HepG2 (cell line): ENCODE measurements around the gene SYNE3. TPM values are rescaled to one million over a fixed set of nuclear protein-coding genes. Genes with fewer than 3 reads are reported as not detected.
A peak's percentile ranks its signal among the peaks of the same experiment; 100 is the strongest.

Experiments used
- BCL6 ChIP-seq: IDR thresholded peaks from 2 replicates; pipeline ENCODE4 v1.6.1; 2016; ENCODE audit warnings: missing genetic modification reagents, missing compliant biosample characterization
- CAMTA2 ChIP-seq: sonication (generic); formaldehyde crosslinking; IDR thresholded peaks from 2 replicates; pipeline ENCODE4 v1.4.0; 2020; ENCODE audit warnings: mild to moderate bottlenecking, missing genetic modification reagents, borderline replicate concordance
- CREM ChIP-seq, 2 experiments: sonication (generic) in 1 of 2; formaldehyde crosslinking in 1 of 2; IDR thresholded peaks; 2 replicates each; pipeline versions ENCODE4 v1.4.0 to v1.6.1; 2016 to 2020; ENCODE audit warnings: antibody characterized with exemption in 1 of 2, mild to moderate bottlenecking in 1 of 2, missing genetic modification reagents in 1 of 2
- DPF2 ChIP-seq: sonication (generic); formaldehyde crosslinking; IDR thresholded peaks from 2 replicates; pipeline ENCODE4 v1.4.0; 2020; ENCODE audit warnings: mild to moderate bottlenecking, low read depth, missing genetic modification reagents, borderline replicate concordance
- GATAD2A ChIP-seq: IDR thresholded peaks from 2 replicates; pipeline ENCODE4 v1.6.1; 2016
- KDM4B ChIP-seq: sonication (generic); formaldehyde crosslinking; IDR thresholded peaks from 2 replicates; pipeline ENCODE4 v1.4.0; 2020; ENCODE audit warnings: missing genetic modification reagents
- MEF2D ChIP-seq: sonication (generic); formaldehyde crosslinking; IDR thresholded peaks from 2 replicates; pipeline ENCODE4 v1.5.1; 2020; ENCODE audit warnings: mild to moderate bottlenecking, missing genetic modification reagents
- MLLT10 ChIP-seq: sonication (generic); formaldehyde crosslinking; IDR thresholded peaks from 2 replicates; pipeline ENCODE4 v1.4.0; 2020; ENCODE audit warnings: missing genetic modification reagents
- NCOA2 ChIP-seq: sonication (generic); formaldehyde crosslinking; IDR thresholded peaks from 2 replicates; pipeline ENCODE4 v1.8.0; 2022; ENCODE audit warnings: inconsistent platforms
- SIX1 ChIP-seq: sonication (generic); formaldehyde crosslinking; IDR thresholded peaks from 2 replicates; pipeline ENCODE4 v1.4.0; 2020; ENCODE audit warnings: missing genetic modification reagents, borderline replicate concordance
- ZBTB37 ChIP-seq: sonication (generic); formaldehyde crosslinking; IDR thresholded peaks from 2 replicates; pipeline ENCODE4 v1.4.0; 2020; ENCODE audit warnings: mild to moderate bottlenecking, missing genetic modification reagents
- ZBTB43 ChIP-seq: sonication (generic); formaldehyde crosslinking; conservative IDR thresholded peaks from 2 replicates; pipeline ENCODE4 v1.4.0; 2020; ENCODE audit warnings: missing genetic modification reagents
- ZNF282 ChIP-seq: fragments of 450-650 bp; IDR thresholded peaks from 2 replicates; pipeline ENCODE4 v1.6.1; 2018; ENCODE audit not compliant: partially characterized antibody
- ZNF563 ChIP-seq: sonication (generic); formaldehyde crosslinking; IDR thresholded peaks from 2 replicates; pipeline ENCODE4 v1.8.0; 2022; ENCODE audit warnings: mild to moderate bottlenecking, moderate library complexity, missing genetic modification reagents
- ZNF646 ChIP-seq: sonication (generic); formaldehyde crosslinking; IDR thresholded peaks from 2 replicates; pipeline ENCODE4 v1.9.0; 2021; ENCODE audit warnings: mild to moderate bottlenecking, missing genetic modification reagents
- polyA plus RNA-seq, 8 experiments: library from polyadenylated mRNA; depleted of rRNA in 3 of 8; stranded (reverse) in 7 of 8; unstranded in 1 of 8; fragments of >200 nt; fragmentation: Illumina TruSeq in 4 of 8; extraction: Trizol in 4 of 8; gene quantifications; 2 replicates each; pipeline versions ENCODE4 v1.2.1 to v1.2.3, GENCODE V29; 2011 to 2016; ENCODE audit warnings: low read depth in 4 of 8, missing spikeins in 1 of 8, mixed read lengths in 1 of 8; ENCODE audit not compliant: insufficient read depth in 1 of 8
- total RNA-seq, 5 experiments: library from RNA; depleted of rRNA; stranded (reverse); fragments of >200 nt; fragmentation: Illumina TruSeq; extraction: Trizol; gene quantifications; 2 replicates each; pipeline ENCODE4 v1.2.3, GENCODE V29; 2016; ENCODE audit warnings: low read depth in 1 of 5

Gene SYNE3
- total and polyA plus RNA-seq, 2 of the 13 experiments (the other 11 are each of a cell fraction or from before 2014, with no cell fraction given): 7.8 to 8.0 TPM

- no peak for TF ChIP-seq ZNF646 (CRISPR knock-in tag)
- TF ChIP-seq MEF2D: no peak
- TF ChIP-seq CREM (IDR thresholded peaks at IDR 0.05): peak; percentile 13; the same call in 1 of the 2 replicates
- no peak for TF ChIP-seq CREM (CRISPR knock-in tag; IDR thresholded peaks at IDR 0.05)
- TF ChIP-seq CAMTA2 (CRISPR knock-in tag): no peak
- peak; percentile 85 for TF ChIP-seq GATAD2A
- TF ChIP-seq NCOA2 (CRISPR knock-in tag): peak; percentile 73
- TF ChIP-seq ZNF563 (CRISPR knock-in tag): no peak
- TF ChIP-seq BCL6 (CRISPR knock-in tag): peak; percentile 51; the same call in 1 of the 2 replicates
- no peak for TF ChIP-seq ZNF282
- 0 out of 2 replicates have a peak, but pooled peaks have one; percentile 57 for TF ChIP-seq ZBTB43 (CRISPR knock-in tag)
- TF ChIP-seq SIX1 (CRISPR knock-in tag): no peak
- TF ChIP-seq KDM4B (CRISPR knock-in tag): no peak
- no peak for TF ChIP-seq MLLT10 (CRISPR knock-in tag)
- peak; percentile 63; the same call in 1 of the 2 replicates for TF ChIP-seq DPF2 (CRISPR knock-in tag)
- no peak for TF ChIP-seq ZBTB37 (CRISPR knock-in tag)
These were observed 4.6 kb upstream of the SYNE3 start (continued) for GRCh38 chr14:95521001-95521400.
